Inflammatory macrophage (primary cell): Measurements from ENCODE around the gene RBL2.
"Not testable (repeated sequence)": the region's sequence is repeated elsewhere in the genome, so short reads cannot be mapped to it uniquely, and the experiment has no call there.

Source experiments
- DNase-seq, 2 donors: peaks; one replicate each; pipeline ENCODE4 v3.0.0-alpha.2; 2020 to 2022

Gene RBL2

DNA sequence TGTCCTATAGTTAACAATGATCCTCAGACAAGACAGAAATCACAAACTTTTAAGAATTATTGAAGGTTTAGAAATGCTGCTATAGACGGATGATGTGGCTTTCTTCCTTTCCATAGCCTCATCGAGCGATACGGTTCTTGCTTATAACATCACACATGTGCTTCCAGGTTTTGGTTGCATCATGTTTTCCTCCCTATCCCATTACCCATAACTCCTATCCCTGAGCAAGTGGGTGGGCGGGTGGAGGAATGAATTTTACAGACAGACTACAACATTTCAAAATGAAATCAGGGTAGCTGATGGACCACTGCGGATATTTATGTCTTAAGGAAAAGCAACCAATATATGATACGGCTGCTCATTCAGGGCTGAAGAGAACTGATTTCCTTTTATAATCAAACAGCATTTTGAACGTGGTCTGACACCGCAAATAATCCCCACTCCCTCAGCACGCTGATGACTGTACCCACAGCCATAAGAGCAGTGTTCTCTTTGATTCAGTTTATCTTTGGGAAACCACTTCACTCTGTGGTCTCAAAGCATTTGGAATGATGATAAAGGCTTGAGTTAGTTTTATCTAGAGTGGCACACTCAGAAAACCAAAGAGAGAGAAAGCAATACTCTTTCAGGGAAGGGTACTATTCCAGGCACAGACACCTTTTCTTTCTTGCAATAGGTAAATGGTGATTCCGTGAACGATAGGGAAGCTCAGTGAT, 73.4 kb downstream of the RBL2 start:
- no peak for DNase-seq

- peak; percentile 61 to 73 for DNase-seq
Observed at GRCh38 chr16:53509906-53510703, 75.8 kb downstream of the RBL2 start.

DNA sequence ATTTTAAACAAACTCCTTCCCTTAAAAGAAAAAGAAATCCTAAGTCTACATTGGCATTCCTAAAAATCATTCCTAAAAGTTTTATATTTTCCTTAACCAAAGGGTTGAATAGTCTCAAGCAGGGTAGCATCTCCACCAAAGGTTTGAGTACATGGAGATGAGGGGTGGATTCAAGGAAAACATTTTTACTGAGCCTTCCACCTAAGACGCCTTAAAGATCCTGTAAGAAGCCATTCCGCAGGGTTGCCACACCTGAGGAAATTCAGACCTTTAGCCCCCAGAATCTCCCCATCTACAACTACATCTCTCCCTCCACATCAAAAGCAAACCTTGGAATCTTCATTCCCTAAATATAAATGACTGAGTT, 76.4 kb downstream of the RBL2 start:
- DNase-seq: no peak

GRCh38 chr16:53511084-53511402, 76.8 kb downstream of the RBL2 start:
- no peak for DNase-seq

DNA sequence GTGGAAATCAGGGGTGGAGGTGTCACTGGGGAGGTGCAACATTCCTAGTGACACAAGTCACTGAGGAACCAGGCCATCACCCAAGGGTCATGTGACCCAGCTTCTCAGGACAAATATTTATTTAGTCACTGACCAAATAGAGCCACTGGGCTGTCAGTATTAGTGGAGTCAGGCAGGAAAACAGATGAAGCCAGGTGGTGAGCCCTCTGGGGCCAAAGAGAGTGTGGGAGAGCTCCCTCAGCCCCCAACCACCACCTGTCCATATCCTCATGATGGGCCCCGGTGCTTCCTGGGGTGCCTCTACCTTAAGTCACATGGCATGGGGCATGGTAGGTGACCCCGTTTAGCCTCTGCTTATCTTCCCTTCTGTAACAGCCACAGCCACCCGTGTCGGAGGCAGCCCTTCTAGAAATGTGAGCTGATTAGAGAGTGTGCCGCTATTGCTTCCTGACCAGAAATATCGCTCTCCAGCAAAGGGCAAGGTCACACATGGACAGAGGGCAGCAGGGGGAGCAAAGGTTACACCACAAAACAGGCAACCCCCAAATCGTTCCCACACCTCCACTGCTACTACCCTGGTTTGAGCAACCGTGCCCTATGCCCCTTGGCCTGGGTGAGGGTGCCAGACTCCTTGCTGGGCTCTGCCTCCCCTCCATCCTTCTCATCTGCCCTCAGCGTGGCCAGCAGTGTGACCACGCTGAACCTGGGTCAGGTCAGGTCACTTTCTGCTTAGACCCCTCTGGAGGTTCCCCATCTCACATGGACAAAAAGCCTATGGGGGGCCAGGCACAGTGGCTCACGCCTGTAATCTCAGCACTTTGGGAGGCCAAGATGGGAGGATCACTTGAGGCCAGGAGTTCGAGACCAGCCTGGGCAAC, 77.4 kb downstream of the RBL2 start:
- DNase-seq: no peak

DNA sequence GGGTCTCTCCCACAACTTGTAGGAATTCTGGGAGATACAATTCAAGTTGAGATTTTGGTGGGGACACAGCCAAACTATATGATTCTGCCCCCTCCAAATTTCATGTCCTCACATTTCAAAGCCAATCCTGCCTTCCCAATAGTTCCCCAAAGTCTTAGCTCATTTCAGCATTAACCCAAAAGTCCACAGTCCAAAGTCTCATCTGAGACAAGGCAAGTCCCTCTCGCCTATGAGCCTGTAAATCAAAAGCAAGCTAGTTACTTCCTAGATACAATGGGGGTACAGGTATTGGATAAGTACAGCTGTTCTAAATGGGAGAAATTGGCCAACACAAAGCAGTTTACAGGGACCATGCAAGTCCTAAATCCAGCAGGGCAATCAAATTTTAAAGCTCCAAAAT, 78.5 kb downstream of the RBL2 start:
- DNase-seq: not testable (repeated sequence)

DNA sequence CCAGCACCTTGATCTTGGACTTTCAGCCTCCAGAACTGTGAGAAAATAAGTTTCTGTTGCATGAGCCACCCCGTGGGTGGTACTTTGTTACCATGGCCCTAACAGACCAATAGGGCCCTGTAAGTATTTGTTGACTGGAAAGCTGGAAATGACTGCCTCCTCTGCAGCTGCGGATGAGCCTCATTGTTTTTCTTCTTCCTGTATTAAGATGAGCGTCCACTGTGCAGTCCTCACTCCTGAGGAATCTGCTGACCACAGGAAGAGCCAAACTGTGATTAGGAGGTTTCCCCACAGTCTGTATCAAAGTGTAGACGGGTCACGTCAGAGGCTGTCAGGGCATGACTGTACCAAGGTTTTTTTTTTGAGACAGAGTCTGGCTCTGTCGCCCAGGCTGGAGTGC, 81.0 kb downstream of the RBL2 start:
- no peak for DNase-seq

- no peak for DNase-seq
Observed at GRCh38 chr16:53515811-53516210, 81.5 kb downstream of the RBL2 start.

- DNase-seq: no peak
Observed at GRCh38 chr16:53517851-53518250, 83.6 kb downstream of the RBL2 start.

DNA sequence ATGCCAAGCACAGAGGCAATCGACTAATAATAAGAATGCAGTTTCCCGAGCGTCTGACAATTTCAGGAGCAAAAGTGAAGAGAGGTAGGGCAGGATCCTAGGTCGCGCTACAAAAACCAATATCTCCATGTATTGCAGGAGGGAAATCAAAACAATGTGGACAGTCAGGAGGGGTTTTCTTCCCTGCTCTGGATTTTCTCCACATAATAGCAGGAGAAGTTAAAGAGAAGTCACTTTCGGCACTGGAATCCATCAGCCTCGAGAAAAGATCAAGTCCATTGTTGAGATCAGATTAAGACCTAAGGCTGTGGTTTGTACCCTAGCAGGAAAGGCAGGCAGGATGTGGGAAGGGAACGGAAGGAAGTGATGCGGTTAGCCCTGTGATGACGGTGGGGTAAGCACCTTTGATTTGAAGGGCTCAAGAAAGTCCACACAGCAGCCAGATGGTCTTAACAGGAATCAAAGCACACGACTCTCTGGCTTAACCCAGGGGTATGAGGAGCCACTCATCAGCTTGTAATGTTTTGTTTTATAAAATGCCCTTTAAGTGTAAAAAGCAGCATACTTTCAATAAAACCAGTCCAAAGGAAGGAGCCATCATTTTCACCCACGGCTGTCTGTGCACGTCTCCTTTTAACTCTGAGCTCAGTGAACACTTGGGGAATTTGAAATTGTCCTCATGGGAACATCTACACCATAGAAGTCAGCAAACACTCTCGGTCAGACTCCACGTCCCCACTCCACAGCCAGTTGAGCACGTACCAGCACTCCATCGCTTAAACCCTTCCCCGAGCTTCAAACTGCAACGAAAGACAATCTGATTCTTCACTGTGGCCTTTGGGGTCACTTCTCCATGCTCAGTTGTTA, 84.5 kb downstream of the RBL2 start:
- DNase-seq: no peak

- DNase-seq: no peak
Observed at GRCh38 chr16:53519417-53520091, 85.3 kb downstream of the RBL2 start.

- no peak for DNase-seq
Observed at GRCh38 chr16:53523126-53523804, 89.0 kb downstream of the RBL2 start.

DNA sequence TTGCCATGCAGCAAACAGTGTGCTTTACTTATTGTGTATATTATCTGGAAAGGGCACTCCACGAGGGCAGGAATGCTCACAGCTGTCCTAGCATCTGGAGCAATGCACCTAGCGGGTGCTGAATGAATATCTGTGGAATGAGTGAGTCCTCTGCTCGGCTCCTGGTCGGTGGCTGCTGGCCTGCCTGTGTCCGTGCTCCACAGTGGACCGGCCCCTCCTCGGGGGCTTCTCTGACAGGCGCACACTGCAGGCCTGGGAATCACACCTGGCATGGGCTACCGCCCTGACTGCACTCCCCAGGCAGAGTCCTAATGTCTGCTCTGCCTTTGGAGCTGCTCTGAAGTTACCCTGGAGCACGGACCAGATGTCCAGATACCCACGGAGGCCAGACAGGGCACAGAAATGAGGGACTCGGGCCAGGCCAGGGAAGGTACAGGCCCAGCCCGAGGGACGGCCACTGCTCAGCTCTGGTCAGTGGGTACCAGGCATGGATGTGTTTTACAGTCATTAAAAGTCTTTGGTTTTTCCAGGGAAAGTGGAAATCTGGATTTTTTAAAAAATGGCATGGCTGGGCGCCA, 89.8 kb downstream of the RBL2 start:
- no peak for DNase-seq

- DNase-seq: no peak
Observed at GRCh38 chr16:53528797-53529196, 94.5 kb downstream of the RBL2 start.

DNA sequence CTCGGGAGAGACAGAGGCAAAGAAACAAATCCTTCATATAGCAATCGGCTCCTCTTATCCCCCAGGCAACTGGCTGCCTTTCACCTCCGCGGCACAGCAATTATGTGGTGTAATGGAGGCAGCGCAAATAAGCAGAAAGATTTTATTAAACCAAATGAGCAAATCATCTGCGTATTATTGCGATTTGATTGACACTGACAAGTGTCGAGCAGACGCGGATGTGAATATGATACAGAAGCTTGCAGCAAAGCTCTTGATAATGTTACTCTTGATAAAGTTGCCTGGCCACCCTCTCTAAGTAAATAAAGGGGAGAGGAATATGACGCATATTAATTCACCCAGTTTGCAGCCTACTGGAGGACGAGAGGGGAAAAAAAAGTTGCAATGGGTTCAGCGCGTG, 95.2 kb downstream of the RBL2 start:
- DNase-seq: no peak

GRCh38 chr16:53530046-53530445, 95.8 kb downstream of the RBL2 start:
- DNase-seq: no peak

DNA sequence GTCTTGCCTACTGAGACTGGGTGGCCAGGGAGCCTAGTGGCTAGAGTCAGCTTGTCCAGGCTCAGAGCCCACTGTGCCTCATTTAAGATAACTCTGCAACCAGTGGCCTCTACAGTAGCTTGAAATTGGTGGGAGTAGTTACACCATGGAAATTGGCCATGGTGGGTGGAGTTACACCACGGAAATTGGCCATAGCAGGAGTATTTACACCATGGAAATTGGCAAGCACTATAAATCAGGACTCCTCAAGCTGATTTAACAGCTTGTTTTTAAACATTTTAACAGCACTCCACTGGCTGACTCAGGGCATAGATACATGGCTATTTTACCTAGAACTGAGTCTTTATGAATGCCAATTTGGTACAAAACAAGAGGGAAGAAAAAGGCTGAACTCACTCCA, 96.5 kb downstream of the RBL2 start:
- no peak for DNase-seq

DNA sequence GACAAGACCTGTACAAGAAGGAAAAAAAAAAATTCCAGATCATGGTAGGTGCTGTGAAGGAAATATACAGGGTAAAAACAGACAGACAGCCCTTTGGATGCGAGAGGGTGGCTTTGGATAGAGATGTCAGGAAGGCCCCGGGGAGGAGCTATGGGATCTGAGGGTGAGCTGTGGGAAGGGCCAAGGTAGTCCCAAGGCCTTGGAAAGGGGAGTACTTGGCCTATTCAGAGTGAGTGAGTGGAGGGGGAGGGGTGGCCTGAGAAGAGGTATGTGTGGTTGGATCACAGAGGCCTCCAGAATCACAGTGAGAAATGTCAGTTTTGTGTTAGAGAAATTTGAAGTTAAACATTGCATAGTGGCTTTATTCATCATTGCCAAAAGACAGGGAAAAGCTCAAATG, 99.9 kb downstream of the RBL2 start:
- DNase-seq: no peak

DNA sequence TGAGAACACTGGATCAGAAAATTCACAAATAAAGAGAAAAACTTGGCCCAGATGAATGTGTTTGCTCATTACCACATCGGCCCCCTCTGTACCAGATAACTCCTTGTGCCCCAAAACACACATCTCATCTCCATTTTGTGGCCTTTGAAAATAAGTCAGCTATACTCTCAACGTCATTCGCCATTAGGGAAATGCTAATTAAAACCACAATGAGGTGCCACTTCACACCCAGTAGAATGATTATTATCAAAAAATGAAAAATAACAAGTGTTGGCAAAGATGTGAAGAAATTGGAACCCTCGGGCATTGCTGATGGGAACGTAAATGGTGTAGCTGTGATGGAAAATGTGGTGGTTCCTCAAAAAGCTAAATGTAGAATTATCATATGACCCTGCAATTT, 103.4 kb downstream of the RBL2 start:
- no peak for DNase-seq

- DNase-seq: not testable (repeated sequence)
Observed at GRCh38 chr16:53539346-53539745, 105.1 kb downstream of the RBL2 start.
